GM18502 (cell line): ENCODE results near the gene ZNF506.
A peak's percentile ranks its signal among the peaks of the same experiment; 100 is the strongest.
"Not testable (repeated sequence)": the region's sequence is repeated elsewhere in the genome, so short reads cannot be mapped to it uniquely, and the experiment has no call there.

Experiments used
- ATAC-seq: cut with Tn5 transposase; IDR thresholded peaks from one replicate; pipeline ENCODE4 v1.9.1; 2021; ENCODE audit warnings: mild to moderate bottlenecking; ENCODE audit not compliant: unreplicated experiment, poor library complexity

Gene ZNF506

DNA sequence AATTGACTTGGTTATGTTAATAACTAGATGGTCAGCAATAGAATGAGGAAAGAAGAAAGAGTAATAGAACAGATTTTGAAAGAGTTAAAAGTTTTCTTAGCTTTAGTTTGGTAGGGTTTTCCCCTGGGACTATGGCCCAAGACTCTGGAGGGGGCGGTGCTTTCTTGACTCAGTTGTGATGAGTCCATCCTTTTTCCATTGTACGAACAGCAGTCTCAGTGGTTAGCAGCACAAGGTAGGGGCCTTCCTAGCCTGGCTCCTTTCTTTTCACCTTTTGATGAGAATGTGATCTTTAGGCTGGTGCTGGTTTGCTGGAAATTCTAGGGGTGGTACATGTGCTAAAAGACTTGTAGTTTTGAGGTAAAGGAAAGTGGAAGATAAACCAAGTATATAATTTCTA, 38.8 kb downstream of the ZNF506 start:
- no peak for ATAC-seq

DNA sequence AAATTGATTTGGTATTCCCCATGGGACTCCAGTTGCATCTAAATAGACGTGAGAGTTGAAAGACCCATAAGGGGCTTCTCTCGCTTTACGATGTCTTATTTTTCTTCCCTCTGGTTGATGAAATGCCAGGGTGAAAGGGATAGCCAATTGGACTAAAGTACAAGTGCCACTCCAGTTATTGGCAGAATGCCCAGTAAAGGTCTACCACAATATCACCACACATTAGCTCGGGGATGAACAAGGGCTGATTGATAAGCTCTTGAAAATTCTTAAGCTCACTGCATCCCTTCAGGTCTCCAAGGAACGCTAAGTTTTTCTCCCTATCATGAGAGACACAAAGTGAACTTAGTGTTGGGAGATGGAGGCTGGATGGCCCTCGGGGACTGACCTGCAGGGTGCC, 39.8 kb downstream of the ZNF506 start:
- ATAC-seq: not testable (repeated sequence)

DNA sequence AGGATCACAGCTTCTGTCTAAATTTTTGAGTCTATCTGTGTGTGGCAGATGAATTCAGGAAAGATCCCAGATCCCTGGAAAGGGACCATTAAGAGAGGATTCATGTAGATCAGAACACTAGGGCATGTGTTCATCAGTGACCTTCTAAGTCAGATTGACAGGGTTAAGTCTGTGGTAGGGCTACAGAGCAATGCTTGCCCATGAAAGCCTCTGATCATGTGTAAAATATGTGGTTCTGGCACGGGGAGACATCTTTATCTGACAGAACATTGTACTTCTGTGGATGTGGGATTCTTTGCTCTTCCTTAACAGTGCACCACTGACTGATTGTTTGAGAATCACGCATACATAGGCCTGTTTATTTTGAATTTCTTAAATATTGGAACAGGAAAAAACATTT, 42.9 kb downstream of the ZNF506 start:
- no peak for ATAC-seq

DNA sequence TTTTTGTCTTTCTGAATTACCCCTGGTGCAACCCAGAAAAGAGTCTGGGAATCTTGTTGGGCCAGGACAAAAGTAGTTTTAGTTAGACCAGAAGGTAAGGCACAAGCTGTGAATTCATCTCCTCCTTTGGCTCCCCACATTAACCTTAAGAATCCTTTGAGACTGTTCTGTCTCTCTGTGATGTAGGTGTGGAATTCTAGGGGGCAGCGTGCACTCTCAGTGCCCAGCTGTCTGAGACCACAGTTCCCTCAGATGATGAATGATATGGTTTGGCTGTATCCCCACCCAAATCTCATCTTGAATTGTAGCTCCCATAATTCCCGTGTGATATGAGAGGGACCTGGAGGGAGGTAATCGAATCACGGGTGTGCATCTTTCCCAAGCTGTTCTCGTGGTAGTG, 43.9 kb downstream of the ZNF506 start:
- no peak for ATAC-seq

DNA sequence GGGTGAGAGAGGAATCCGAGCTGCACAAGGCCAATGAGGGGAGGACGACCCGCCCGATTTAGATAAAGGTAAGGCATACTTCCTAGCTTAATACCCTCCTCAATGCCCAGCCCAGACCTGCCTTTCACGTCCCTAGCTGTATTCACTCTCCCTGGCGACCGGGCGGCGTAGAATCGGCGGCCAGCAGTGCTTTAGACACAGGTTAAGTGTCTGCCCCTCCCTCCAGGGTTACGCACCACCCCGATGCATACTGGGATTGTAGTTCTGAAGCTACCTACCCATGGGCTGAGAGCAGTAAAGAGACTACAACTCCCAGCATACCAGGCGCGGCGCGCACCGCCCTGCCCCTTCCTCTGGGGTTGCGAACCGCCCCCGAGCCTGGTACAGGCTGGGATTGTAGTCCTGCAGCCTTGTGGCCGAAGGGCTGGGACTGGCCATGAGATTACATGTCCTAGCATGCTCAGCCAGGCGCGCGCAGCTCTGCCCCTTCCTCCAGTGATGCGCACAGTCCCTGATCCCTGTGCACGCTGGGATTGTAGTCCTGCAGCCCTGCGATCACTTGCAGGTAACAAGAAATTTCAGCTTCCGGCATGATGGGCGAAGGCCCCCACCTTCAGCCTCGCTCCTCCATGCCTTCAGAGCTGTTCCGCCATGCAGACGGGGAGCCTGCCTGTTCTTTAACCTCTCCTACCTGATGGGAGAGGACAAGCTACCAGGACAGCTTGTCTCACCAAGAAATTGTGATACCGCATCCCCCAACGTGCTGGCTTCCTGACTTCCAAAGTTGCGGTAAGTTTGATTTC, 45.1 kb downstream of the ZNF506 start:
- peak; percentile 97 for ATAC-seq

DNA sequence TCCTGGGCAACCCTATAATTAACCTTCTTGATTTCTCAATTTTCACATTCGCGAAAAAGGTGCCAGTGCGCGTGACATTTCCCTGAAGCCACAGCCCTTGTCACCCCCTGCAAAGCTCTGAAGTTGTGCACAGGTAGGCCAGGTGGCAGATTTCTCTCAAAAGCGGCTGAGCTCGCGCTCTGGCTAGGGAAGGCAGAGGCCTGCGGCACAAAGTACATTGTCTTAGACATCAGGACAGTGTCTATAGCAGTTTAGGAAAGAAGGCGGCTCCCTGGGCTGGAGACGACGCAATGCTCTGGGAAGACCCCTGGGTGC, 45.7 kb downstream of the ZNF506 start:
- ATAC-seq: peak; percentile 29

DNA sequence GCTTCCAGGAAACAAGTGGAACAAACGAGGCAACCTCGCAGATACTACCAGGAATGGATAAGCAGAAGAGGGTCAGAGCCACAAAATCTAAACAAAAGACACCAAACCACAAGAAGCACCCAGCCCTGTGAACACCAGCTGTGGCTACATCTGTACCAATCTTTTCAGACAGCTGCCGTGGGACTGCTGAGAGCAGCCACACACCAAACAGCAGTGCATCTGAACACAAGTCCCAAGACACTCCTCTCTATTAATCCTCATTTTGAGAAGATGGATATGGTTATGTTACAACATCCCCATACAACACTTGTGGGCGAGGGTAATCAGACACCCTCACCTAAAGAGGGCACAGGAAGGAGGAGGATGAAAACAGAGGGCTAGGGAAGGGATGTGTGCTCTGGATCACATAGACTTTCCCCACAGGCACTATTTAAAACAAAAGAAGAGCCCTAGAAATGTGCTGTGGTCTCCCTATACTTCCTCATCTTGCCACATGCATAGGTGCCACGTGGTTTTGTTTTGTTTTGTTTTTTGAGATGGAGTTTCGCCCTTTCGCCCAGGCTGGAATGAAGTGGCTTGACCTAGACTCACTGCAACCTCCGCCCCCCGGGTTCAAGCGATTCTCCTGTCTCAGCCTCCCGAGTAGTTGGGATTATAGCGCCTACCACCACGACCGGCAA, 47.1 kb downstream of the ZNF506 start:
- ATAC-seq: no peak

DNA sequence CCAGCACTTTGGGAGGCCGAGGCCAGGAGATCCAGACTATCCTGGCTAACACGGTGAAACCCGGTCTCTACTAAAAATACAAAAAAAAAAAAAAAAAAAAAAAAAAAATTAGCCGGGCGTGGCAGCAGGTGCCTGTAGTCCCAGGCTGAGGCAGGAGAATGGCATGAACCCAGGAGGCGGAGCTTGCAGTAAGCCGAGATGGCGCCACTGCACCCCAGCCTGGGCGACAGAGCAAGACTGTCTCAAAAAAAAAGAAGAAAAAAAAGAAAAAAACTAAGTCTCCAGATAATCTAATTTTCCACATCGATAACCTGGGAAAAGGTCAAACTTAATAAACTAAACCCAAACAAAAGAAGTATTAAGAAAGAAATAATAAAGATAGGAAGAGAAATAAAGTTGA, 49.6 kb downstream of the ZNF506 start:
- ATAC-seq: not testable (repeated sequence)

DNA sequence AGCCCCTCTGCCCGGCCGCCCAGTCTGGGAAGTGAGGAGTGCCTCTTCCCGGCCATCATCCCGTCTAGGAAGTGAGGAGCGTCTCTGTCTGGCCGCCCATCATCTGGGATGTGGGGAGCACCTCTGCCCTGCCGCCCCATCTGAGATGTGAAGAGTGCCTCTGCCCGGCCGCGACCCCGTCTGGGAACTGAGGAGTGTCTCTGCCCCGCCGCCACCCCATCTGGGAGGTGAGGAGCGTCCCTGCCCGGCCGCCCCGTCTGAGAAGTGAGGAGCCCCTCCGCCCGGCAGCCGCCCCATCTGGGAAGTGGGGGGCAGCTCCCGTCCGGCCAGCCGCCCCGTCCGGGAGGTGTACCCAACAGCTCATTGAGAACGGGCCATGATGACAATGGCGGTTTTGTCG, 51.6 kb downstream of the ZNF506 start:
- not testable (repeated sequence) for ATAC-seq

DNA sequence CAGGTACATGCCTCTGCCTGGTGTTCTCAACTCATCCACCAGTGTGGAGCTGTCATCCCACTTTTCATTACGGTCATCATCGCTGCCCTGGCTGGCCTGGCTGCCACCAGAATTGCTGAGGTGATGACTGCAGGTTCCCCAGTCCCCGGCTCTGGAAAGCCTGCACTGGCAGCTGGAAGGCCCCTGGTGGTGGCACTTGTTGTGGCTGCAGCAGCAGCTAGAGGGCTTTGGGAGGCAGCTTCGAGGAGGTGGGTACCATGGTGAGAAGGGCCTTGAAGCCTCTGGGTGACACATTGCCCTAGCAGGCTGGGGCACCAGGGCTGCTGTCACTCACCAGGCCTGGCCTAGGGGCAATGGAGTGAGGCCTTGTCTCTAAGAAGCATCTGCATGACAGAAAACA, 63.4 kb downstream of the ZNF506 start:
- no peak for ATAC-seq

DNA sequence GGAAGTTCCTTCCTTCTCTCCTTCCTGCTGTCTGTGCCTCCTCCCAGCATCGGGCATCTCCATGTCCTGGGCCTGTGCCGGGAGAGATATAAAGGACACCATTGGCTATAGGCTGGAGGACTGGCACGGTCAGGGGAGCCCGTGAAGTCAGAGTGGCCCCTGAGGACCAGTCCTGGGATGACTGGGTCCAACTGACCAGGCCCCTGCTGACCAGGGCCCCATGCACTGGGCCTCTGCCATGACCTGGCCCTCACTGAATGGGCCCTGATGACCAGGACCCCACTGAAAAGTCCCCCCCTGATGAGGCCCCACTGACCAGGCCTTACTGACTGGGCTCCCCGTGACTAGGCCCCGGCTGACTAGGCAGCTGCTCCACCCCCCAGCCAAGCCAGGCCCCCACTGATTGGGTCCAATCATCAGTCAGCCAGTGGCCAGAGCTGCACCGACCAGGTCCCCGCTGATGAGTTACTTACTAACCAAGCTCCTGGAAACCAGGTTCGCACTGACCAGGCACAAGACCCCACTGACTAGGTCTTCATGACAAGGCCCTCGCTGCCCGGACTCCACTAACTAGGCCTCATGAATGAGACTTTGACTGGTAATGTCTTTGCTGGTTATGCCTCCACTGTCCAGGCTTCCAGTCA, 68.7 kb downstream of the ZNF506 start:
- ATAC-seq: no peak

DNA sequence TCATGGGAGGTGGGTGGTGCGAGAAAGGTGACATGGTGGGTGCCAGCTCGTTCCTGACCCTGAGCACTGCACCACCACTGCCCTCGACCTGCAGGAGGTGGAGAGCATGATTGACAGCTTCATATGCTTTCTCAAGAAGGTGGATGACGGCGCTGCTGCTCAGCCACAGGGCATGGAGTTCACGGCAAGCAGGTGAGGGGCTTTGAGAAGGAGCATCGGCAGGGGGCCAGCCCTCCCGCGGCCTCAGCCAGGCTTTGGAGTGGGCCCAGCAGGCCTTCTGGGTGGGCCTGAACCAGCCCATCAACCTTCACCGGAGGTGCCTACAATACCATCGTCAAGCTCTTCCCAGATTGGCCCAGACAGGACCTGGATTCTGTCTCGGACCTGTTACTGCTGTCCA, 69.7 kb downstream of the ZNF506 start:
- no peak for ATAC-seq

DNA sequence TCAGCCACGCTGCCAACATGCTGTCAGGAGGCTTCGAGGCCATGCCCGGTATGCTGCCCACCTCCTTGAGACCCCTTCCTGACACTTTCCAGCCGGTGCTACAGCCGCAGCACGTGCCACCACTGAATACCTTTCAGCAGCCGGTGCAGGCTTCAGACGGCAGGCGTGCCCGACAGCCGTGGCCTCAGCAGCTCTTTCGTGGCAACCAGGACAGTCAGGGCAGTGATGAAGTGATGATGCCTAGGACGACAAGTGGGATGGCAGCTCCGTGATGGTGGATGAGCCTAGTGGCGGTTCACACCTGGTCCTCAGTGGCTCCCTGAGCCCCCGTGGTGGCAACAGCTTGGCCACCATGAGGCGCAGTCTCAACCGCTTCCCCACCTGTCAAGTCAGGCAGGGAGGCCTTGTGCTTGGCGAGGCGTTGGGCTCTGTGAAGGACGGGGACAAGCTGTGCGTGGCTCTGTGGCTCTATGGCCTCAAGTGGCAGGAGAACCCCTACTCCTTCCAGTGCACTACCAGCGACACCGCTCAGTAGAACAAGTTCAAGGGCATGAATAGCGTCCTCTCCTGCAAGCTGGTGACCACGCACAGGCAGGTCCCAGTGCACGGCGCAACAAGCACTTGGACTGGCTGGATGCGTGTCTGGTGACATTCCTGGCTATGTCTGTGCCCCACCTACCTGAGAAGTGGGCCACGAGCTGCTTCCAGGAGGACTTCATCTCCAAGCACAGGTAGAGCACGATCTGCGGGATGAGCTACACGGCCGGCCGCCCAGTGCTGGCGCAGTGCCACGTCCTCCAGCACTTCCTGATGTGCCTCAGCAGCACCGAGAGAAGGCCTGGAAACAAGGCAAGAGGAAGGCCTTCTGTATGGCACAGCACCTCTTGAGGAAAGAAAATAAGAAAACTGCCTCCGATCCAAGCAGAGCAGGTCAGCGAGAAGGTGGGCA, 70.4 kb downstream of the ZNF506 start:
- ATAC-seq: no peak

DNA sequence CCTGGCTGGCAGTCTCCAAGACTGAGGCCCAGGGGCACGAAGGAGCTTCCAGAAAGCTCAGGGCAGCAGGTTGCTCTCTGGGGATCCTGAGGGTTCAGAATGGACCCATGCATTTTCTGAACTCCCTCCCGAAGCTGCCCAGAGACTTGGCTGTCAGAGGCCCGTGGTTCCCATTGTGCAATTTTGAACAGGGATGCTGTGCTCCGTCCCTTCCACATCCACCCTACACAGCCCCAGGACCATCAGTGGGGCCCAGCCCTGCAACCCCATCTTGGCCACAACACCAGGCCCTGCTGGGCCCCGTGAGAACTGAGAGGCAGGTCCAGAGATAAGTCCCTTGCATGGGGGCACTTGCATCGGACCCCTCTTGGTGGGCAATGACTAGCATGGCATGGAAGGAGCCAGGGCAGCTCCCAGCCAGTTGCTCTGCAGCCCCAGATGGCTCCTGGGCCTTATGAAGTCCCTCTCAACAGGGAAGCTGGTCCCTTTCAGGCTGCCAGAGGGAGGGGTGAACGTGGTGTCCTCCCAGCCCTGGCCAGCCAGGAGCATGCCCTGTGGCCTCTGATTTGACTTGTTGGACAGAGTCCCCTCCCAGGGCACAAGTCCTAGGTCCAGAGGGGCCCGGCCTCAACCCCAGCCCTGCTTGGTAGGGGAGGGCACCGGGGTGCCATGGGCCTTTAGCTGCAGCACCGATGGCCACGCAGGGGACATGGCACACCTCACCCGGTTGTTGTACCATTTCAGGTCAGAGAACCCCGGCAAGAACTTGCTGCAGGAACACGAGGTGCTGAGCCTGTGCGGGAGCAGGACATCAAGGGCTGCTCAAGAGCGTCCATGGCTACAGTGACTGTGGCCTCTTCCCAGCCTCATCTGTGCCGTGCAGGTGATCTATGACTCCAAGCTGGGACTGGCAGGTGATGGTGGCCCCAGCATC, 71.4 kb downstream of the ZNF506 start:
- no peak for ATAC-seq

DNA sequence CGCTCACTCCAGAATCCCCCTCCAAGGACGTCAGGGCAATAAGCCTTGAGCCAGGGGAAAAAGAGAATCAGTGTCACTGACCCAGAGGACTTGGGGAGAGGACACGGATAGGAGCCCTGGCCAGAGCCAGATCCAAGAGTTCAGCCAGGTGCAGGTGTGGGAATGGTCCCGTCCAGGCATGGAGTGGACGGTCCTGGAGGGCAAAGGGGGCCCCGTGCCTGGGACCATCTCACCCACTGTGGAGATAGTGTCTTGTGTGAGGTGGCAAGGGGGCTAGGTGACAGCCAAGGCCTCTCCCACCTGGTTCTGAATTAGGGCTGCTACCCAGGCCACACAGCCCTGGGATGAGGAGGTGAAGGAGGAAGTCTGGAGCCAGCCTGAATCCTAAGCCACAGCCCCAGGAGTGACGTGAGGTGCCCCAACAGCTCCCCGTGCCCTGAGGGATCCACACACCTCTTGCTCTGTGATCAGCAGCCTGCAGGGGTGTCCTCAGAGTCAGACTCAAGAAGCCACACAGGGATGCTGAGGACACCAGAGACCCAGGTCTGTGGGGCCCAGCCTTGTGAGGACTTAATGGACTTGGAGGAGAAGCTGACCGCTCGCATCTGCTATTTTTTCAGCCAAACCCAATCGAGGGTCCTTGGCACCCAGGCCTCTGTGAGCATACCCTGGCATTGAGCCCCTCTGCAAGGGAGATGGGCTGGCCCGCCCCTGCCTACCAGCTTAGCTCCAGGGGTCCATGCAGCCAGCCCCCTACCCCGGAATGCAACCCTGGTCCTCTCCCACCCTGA, 72.2 kb downstream of the ZNF506 start:
- ATAC-seq: no peak

DNA sequence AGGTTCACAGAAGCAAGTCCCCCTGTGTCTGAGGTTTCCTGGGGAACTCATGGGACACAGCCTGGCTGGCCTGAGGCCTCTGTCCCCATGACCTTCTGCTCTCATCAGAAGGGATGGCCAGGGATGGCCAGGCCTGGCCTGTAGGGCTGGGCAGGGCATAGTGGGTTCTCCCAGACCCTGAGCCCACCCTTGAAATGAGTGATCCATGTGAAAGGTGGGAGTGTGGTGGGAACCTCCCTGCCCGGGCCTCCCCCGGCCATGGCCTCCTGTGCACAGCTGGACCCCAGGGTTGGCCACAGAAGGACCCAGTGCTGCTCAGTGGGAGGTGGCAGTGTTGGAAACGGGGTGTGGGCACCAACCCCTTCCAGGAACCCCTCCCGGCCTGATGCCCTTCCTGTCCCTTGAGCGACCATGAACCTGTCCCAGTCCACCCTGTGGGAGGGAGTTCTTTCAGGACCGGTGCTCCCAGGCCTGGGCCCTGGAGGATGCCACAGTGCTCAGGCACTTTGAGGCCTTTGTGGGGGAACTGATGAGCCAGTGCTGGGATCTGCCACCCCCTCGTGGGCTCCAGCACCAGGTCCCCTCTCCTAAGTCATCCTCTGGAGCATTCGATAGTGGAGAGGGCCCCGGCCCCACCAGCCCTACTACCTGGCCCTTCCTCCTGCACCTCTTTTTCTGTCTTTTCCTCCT, 73.2 kb downstream of the ZNF506 start:
- no peak for ATAC-seq

DNA sequence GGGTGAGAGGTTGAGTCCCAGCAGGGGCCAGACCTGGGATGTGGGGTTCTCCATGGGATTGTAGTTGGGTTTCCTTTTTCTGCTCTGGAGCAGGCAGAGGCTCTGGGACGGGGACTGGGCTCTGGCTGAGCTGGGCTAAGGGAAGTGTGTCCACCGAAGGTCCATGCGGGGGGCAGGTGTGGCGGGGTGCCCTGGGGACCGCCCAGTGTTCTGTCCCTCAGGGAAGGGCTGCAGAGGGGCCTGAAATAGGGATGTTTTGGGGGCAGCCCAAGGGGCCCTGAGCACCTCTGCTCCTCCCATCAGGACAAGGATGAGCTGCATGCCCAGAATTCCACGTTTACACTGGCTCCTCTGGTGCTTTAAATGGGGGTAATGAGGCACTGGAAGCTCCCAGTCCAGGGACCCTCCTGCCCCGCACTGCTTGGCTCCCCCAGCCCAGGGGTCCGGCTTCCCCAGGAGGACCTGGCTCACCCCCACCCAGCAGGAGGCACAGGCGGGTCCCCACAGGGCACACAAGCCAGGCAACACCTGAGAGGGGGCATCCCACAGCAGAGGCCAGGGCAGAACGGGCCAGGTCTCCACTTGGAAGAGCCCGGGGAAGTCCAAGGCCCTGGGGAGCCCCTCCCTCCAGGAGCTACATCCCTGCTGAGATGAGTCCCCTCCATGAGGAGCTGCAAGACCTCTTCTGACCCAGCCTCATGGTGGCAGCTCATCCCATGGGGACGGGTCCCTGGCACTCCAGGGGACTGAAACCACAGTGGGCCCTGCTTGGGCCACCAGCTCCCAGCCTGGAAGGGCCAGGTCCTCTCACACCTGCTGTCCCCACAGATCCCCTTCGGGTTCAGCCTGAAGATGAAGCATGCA, 74.0 kb downstream of the ZNF506 start:
- ATAC-seq: no peak
